NCI-H510A (cell line): ENCODE data around the gene NGEF.

Experiments
- DNase-seq: peaks from one replicate; lab custom pipeline; 2025; lab: John Stamatoyannopoulos, UW

Gene NGEF

DNA sequence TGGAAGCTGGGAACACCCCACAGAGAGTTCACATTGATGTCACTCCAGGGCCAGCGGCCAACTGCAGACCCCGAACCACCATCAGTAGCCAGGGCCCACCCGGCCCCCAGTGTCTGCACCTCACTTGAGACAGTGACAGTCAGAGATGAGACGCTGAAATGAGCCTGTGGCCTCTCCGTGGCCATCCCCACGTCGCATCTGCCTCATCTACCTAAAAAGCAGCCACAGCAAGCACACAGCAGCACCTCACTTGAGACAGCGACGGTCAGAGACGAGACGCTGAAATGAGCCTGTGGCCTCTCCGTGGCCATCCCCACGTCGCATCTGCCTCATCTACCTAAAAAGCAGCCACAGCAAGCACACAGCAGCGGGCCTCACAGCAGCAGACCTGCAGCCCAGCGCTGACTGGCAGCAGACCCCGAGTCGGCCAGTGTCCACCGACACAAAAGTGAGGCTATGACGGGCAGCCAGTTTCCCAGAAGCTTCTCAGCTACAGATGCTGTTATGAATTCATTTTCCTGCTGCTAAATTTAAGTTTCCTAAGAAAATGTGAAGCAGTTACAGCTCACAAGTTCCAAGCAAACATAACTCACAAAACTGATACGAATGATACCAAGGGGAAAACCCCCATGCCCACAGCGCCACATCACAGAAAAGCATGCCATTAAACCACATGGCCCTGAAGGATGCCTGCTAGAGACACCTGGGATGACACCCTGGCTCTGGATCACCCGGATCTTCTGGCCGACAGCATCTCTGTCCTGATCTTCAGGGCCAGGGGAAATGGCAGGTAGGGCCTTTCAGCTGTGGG lies 115.3 kb downstream of the NGEF start:
- DNase-seq, result no peak

DNA sequence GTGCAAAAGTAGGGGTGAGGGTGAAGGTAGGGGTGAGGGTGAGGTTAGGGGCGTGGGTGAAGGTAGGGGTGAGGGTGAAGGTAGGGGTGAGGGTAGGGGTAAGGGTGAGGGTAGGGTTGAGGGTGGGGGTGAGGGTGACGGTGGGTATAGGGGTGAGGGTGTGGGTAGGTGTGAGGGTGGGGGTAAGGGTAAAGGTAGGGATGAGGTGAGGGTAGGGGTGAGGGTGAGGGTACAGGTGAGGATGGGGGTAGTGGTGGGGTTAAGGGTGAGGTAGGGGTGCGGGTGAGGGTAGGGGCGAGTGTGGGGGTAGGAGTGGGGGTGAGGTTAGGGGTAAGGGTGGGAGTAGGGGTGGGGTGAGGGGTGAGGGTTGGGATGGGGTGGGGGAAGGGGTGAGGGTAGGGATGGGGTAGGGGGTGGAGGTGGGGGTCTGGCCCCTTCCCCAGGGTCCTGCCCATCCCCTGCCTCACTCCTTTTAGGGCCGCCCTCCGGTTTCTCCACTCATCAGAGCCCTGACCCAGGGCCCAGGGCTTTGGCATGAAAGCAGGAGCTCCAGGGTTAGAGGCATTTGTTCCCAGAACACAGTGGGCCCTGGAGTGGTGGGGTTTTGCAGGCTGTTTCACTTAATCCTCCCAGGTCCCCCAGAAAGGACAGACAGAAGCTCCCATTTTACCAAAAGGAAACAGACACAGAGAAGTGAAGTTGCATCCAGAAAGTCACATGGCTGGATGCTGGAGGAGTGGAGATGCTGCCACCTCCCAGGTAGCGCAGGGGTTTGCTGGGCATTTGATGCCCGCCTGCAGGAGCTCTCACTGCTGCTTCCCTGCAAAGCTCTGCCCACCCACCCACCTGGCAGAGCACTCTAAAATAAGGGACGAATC lies 116.1 kb downstream of the NGEF start:
- DNase-seq, result no peak

DNA sequence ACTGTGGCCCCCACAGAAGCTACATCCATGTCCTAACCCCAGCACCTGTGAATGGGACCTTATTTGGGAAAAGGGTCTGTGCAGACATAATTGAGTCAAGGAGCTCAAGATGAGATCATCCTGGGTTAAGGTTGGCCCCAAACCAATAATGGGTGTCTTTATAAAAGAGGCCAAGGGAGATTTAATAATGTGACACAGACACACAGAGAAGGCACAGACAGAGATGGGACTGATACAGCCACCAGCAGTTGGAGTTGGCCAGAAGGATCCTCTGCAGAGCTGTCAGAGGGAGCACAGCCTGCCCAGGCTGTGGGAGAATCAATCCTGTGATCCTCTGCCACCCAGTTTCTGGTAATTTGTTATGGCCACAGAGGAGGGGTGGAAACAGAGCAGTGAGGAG lies 116.9 kb downstream of the NGEF start:
- no peak for DNase-seq

DNA sequence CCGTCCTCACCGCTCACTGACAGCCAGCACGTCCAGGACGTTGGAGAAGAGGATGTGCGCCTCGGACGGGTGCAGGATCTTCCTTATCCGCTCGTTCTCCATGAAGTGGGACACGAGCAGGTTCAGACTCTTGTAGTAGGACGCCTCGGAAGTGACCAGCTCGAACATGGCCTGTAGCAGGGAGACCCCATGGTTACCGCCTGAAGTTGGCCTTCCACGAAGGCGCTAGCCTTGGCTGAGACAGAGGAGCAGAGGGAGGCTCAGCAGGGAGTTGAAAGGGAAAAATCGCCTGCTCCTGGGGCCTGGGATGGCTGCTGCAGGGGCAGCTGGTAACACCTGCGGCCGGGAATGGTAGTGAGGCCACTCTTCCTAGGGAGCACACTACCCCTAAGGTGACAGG lies 118.3 kb downstream of the NGEF start:
- no peak for DNase-seq

DNA sequence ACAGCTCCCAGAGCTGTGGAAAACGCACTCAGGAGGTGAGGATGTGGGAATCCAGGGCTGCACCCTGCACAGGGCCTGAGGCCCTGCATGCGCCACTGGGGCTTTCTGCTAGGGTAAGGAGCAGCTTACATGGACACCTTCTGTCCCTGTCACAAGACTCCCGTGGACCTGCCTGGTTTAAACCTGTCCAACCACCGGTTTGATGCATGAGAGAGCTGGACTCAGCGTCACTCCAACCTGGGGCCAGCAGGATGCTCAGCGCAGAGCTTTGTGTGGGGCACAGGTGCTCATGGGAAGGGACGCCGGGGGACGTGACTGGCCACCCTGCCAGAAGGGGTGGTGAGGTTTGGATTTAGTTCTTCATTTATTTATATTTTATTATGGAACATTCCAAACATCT lies 118.8 kb downstream of the NGEF start:
- no peak for DNase-seq

DNA sequence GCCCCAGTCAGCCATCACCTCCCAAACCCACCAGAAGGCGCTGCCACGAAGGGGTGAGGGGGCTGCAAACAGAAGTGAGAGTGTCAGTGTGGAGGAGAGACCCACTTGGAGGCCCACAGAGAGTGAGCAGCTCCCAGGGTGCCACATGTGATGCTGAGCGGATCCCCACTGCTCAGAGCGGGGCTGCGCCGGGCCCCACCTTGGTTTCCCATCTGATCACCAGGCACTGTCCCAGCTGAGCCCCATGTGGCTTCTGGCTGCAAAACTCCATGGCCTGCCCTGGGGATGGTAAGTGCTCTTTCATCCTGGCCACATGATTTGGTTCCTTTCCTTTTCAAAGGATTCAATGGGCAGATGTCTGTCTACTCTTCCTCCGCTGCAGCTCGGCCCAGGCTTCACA lies 119.2 kb downstream of the NGEF start:
- DNase-seq, result no peak

DNA sequence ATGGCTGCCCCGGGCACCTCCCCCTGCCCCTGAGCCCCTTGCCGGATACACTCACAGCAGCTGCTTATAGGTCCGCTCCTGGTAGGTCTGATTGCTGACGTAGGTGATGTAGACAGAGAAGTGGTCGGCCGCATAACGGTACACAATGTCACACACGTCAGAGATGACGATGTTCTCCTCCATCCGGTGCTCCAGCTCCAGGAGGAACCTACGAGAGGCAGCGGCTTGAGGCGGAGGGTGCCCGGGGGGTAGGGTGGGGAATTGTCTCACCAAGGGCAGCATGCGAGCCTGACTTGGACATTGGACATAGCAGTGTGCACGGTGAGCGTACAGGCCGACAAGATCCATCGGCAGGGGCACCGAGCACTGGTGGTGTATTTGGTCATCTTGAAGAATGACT lies 120.2 kb downstream of the NGEF start:
- DNase-seq, result no peak

DNA sequence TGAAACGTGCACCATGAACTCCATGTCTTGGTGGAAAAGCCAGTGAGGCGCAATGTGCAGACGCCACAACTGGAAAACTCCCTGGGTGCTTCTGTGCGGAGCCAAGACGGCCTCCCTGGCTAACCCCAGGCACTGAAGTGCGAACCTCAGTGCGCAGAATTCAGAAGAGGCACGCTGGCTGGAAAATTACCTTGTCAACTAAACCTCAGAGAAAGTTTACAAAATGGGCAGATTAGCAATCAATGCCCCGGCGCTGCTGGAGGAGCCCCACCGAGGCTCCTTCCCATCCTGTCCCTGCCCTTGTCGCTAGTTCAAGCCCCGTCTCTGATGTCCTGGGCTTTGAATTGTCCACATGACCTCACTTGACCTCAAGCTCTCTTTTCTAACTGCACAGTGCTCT lies 120.8 kb downstream of the NGEF start:
- DNase-seq, result no peak

DNA sequence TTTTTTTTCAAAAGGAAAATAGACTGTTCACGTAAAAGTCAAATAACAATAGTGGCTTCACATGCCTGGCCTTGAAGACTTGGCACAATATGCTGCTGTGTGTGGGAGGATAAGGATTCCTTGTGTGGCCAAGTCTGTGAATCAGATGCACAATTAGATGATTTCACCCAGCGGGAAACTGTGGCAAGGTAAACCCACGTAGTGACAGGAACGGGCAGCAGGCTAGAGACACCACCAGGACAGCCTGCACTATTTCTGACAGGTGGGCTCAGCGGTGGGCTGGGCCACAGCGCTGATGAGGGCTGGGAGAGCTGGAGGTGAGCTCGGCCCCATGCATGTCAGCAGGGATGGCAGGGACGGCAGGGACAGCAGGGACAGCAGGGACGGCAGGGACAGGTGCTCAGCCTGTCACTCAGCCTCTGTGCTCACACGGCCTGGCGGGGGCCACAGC lies 121.4 kb downstream of the NGEF start:
- DNase-seq, result no peak

DNA sequence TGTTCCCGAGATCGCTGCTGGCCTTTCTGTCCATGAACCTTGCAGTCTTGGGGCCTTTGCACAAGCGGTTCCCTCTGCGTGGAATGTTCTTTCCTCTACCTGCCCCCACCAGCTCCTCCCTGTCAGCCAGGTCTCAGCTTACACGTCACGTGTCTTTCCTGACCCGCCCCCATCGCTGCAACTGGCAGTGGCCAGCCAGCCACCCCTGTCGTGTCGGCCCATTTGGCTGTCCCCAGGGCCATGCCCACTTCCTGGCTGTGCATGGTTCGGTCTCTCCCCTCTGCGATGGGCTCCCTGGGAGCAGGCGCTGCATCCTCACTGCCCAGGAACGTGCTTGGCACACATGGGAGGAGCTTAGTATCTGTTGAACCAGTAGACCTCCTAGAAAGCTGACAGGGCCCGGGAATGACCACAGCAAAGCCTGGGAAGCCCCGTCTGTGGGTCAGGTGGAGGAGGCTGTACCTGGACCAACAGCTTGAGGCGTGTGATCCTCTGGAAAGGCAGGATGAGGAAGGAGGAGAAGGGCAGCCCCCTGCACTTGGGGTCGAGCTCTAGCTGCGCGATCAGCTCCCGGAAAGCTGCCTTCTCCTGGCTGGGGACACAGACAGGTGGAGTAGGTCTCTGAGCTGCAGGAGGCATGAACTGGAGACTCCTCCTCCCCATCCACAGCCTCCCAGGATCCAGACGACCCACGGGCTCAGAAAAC lies 122.0 kb downstream of the NGEF start:
- peak; percentile 92 for DNase-seq

DNA sequence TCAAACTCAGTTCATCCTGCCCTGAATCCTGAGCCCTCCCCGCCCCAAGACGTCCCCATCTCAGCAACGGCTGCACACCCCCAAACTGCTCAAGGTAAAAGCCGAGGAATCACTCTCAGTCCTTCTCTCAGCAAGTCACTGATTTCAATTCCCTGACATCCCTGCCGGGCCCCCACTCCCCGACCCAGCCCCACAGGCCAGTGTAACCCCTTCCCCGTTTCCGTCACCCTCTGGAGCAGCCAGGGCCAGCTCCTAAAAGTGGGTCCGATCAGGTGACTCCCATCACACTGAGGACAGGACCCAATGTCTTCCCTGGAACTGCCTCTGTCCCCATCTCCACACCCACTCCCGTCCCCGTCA lies 122.5 kb downstream of the NGEF start:
- no peak for DNase-seq

DNA sequence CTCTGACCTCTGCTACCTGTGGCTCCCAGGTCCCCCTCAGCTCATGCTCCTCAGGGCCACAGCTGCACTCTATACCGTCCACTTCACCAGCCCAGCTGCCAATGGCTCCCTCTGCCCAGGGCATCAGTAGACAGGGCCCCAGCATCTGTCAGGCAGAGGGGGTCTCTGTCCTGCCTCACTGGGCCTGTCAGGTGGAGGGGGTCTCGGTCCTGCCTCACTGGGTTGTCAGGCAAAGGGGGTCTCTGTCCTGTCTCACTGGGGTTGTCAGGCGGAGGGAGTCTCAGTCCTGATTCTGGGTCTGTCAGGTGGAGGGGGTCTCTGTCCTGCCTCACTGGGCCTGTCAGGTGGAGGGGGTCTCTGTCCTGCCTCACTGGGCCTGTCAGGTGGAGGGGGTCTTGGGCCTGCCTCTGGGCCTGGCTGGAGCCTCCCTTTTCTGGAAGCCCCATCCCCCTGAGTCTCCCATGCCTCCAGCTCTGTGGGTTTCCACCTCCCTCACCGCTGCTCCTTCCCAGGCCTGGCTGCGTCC lies 123.1 kb downstream of the NGEF start:
- no peak for DNase-seq

DNA sequence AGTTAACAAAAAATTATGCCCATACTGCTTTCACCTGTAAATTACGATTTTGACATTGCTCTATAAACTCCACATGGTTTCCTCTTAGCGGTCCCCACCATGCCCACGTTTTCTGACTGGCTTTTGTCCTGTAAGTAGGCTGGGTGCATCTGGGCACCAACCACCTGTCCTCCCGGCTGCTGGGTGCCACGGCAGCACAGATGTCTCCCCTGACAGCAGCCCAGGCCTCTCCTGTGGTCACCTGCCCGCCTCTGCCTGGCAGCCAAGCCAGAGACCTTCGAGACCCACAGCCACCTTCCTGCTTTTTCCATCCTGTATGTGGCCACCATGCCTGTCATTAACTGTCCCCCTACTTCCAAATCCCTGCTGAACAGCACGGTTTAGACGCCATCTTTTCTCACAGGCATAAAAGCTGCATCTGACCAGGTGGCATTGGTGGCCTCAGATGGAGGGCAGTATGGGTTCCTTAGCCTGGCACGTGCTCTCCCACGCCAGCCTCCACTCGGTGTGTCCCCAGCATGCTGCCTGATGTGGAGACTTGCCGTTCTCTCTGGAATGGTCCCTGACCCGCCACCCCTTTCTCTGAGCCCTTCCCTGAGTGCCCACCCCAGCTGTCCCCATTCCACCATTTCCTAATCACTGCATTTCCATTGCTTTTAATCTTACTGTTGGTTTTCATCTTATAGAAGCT lies 124.1 kb downstream of the NGEF start:
- no peak for DNase-seq

DNA sequence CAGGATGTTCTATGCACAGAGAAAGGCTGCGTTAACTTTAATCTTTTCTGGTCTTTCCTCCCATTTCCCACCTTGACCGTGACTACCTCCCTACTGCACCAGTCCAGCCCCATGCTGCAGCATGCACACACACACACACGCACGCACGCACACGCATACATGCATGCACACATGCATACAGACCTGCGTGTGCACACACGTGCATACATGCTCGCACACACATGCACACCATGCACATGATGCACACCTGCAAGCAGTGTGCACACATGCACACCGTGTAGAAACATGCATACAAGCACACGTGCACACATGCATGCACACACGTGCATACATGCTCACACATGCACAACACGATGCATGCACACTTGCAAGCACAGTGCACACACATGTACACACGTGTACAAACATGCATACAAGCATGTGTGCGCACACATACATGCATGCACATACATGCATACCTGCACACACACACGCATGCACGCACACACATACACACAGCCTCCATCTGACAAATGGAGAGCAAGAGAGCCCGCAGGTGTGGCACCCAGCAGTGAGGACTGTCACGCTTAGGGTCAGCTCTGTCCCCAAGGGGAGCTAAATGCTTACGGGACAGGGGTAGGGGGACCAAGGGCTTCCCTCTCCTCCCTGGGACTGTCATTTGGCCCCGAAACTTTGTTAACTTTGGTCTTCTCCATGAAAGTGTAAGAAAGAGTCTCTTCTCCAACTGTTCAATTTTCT lies 124.8 kb downstream of the NGEF start:
- DNase-seq, result no peak

DNA sequence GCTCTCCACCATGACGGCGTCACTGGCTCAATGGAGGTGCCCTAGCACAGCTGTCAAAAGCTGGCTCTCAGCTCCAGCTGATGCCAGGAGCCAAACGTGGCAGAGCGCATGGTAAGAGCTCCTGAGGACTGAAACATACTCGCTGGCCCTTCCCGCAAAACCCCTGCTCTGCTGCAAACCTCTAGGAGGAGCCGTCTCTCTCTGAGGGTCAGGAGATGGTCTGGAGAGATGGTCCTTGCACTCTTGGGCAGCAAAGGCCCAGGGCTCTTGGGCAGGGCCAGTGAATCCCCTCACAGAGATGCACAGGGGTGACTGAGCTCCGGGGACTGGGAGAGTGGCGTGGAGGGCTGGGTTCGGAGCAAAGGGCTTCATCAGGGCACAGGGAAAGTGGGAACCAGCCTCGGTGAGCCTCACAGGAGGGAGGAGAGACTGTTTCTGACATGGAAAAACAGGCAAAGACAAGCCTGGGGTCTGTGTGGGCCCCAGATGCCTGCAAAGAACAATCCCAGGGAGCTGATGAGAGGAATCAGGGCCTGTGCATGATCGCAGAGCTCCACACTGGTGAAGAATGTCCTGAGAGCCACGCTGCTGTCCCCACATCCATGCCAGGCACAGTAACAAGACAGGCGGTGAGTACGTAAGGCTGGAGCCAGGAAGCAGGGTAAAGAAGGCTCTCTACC lies 125.7 kb downstream of the NGEF start:
- DNase-seq, result no peak

DNA sequence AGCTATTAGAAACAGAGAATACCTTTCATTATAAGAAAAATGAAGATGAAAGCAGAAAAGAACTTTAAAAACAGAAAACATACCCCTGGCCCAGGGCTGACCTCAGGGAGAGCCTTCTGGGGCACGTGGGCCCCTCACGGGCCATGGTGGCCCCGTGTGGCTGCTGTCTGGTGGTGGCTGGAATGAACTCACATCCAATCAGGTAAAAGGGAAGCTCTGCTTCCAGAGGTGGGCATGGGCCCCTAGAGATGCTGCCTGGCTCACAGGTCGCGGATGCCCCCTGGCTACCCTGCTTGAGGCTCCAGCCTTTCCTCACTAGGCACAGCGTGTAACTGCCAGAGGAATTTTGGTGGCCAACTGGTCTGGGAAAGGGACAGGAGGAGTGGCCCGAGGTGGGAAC lies 126.4 kb downstream of the NGEF start:
- DNase-seq, result no peak

DNA sequence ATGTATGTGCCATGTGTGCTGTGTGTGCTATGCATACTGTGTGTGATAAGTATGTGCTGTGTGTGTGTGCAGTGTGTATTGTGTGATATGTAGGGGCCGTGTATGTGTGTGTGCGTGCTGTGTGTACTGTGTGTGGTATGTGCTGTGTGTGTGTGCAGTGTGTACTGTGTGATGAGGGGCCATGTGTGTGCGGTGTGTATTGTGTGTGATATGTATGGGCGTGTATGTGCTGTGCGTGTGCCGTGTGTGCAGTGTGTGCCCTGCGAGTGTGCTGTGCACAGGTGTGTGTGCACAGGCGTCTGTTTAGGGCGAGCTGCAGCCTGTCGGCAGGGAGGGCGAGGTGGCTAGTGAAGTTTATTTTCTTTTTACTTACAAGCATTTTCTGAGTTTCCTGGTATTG lies 126.9 kb downstream of the NGEF start:
- no peak for DNase-seq

DNA sequence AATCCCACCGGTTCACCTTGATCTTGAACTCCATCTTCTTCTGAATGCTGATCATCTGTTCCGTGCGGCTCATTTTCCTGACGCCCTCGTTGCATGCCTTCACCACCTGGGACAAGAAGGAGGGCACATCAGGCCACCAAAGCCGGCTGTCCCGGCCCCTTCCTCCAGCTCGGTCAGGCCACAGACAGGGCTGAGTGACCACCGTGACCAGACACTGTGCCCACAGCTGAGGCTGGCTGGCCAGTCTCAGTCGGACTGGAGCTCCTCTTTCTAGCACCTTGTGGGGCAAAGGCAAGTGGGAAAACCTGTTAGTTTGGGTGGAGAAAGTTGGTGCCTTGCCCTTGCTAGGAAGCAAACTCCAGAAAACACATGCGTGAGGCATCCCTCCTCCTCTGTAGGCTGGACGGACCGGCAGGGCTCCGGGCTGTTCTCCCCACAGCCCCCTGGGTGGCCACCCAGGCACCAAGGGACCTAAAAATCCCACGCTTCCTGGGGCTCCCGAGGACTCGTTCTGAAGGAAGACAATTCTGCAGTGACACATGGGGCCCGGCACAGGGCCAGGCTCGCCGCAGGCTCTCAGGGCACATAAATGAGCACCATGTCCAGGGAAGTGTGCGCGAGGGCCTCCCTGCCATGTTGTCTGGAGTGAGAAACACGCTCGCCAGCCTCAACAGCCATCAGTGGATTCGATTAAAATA lies 127.6 kb downstream of the NGEF start:
- no peak for DNase-seq

DNA sequence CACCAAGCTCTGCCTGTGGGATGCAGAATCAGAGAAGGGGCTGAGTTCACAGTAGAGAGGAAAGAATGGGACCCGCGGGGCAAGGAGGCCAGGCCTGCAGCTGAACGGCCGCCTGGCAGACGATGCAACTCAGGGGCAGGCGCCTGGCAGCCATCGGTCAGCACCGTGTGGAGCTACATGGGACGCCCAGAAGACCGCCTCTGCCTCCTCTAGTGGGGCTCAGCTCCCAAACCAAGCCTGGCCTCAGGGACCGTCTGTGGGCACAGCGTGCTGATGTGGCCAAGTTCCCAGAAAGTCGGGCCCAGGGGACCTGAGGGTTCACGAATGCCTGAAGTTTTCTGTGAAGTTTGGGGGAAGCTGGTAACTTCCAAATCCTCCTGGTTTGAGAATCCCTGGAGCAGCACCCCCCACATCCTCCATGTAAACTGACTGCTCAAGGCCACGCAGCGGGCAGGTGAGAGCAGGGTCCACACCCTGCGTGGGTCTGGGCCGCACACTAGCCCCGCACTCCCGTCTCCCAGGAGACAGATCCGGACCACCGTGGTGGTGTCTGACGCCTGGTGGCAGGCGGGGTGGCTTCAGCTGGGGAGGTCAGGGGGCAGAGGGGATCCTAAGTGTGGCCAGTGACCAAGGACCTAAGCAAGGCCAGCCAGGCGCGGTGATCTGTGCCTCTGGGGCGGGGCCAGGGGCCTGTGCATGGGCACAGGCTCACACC lies 128.3 kb downstream of the NGEF start:
- no peak for DNase-seq
